GM12875 (cell line): ENCODE measurements around the gene CCDC116.

ENCODE experiments used
- H3K4me3 ChIP-seq: one replicate; pipeline ENCODE4 v1.5.1; 2011; ENCODE audit warnings: low read depth, low read length, control low read depth
- CTCF ChIP-seq: IDR thresholded peaks from 2 replicates; pipeline ENCODE4 v1.5.1; 2011; ENCODE audit warnings: low read depth, mild to moderate bottlenecking, control low read depth, inconsistent platforms, low read length, moderate library complexity, borderline replicate concordance; ENCODE audit not compliant: insufficient read depth

The CCDC116 gene

DNA sequence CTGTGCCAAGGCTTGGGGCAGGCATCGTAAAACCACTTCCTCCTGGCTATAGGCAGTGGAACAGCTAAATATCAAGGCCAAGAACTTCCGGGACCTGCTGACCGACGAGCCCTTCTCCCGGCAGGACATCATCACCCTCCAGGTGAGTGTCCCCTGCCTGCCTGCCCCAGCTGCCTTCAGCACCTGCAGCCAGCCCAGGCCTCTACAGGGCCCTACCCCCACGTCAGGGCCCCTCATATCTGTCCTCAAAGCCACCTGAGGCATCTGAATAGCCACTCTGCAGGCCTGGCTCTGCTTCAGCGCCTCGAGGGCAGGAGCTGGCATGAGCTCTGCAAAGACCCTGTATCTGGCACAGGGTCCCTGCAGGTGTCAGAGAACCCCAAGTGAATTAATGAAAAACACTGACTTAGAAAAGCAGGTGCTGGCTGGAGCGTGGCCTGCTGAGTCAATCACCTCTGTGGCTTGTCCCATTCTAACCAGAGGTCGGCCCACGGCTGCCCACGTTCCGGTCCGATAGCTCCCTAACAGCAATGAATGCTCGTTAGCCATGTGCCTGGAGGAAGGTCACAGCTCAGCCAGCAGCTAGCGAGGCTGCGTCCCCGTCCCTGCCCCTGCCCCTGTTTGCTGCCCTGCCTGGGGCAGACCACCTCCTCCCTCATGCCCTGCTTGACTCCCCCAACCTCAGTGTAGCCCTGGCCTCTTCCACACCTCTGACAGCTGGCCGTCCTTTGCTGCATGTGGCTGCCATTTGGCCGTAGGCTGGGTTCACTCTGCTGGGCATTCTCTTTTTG, 50.0 kb downstream of the CCDC116 start:
- no peak overlapping the region for H3K4me3 ChIP-seq
- no peak for TF ChIP-seq CTCF

- TF ChIP-seq CTCF, result no peak
- H3K4me3 ChIP-seq, result no peak overlapping the region
These were observed 50.8 kb downstream of the CCDC116 start for GRCh38 chr22:21683401-21683811.

DNA sequence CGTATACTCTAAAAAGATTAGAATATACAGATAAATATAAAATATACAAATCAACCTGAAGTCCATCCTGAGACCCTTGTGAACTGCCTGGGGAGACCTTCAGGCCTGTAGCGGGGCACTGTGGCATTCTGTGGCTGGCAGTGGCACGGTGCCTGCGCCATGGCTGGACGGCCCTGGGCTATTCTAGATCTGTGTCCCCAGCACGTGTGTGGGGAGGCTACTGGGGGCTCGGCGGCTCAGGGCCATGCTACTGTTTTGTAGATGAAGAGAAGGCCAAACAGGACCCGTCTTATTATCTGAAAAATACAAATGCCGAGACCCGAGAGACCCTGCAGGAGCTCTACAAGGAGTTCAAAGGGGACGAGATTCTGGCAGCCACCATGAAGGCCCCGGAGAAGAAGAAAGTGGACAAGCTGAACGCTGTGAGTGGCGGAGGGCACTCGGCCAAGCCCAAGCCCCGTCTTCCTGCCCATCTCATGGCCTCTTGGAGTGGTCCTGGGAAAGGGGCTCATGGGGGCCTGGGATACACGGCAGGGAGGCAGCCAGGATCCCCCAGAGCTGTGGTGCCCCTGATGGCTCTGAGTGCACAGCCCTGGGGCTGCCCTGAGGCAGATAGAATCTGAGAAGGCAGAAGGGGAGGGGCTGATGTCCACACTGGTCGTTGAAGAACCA, 52.1 kb downstream of the CCDC116 start:
- no peak overlapping the region for H3K4me3 ChIP-seq
- TF ChIP-seq CTCF, result no peak

DNA sequence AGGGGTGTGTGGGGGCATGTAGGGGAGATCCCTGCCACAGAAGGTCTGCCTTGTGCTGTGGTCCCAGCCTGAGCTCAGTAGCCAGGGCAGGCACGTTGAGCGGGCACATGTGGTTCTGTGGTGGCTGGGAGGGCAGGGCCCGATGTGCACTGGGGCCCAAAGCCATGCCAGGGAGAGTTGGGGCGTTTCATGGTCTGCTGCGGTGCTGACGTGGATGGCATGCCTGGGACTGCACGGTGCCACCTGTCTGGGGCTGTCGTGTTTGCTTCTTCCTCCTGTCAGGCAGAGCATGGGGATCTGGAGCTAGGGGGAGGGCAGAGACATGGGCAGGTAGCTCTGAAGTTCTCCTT, 52.6 kb downstream of the CCDC116 start:
- H3K4me3 ChIP-seq, result no peak overlapping the region
- no peak for TF ChIP-seq CTCF

- no peak overlapping the region for H3K4me3 ChIP-seq
- TF ChIP-seq CTCF, result no peak
These were observed 53.6 kb downstream of the CCDC116 start for GRCh38 chr22:21686193-21686608.
